ENCODE data around the gene RNF114.

Gene RNF114

GRCh38 chr20:49914310-49915117 is 21.7 kb upstream of the RNF114 start:
- TF ChIP-seq, protein P1, sequence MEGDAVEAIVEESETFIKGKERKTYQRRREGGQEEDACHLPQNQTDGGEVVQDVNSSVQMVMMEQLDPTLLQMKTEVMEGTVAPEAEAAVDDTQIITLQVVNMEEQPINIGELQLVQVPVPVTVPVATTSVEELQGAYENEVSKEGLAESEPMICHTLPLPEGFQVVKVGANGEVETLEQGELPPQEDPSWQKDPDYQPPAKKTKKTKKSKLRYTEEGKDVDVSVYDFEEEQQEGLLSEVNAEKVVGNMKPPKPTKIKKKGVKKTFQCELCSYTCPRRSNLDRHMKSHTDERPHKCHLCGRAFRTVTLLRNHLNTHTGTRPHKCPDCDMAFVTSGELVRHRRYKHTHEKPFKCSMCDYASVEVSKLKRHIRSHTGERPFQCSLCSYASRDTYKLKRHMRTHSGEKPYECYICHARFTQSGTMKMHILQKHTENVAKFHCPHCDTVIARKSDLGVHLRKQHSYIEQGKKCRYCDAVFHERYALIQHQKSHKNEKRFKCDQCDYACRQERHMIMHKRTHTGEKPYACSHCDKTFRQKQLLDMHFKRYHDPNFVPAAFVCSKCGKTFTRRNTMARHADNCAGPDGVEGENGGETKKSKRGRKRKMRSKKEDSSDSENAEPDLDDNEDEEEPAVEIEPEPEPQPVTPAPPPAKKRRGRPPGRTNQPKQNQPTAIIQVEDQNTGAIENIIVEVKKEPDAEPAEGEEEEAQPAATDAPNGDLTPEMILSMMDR (IDR thresholded peaks at IDR 0.05; ENCODE audit: unreplicated experiment in 3 of 3): no peak
- H3K27ac Mint-ChIP-seq: peak overlapping the region; percentile 82 to 93 (median 87)
- H3K36me3 Mint-ChIP-seq (ENCODE audit: low read depth): no peaks in the 10 kb centered on the region
- peak overlapping the region; percentile 91 to 99 (median 95) for H3K4me3 Mint-ChIP-seq
- H3K27me3 Mint-ChIP-seq (ENCODE audit: low read depth): no peaks in the 10 kb centered on the region
- H3K9me3 Mint-ChIP-seq: no peaks in the 10 kb centered on the region
- H3K4me1 Mint-ChIP-seq: peaks cover 45% of the 10 kb centered on the region

DNA sequence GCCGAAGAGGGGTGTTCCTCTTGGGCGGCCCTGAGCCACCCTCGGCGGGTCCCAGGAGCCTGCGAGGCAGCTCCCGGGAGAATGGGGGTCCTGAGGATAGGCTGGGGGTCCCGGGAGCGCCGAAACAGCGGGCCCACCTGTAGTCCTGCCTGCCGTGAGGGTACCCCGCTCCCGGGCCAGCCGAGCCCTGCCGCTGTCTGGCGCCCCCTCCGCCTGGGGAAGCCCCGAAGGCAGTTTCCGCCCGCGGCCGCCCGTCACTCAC is 21.1 kb upstream of the RNF114 start:
- no peaks in the 10 kb centered on the region for H3K36me3 Mint-ChIP-seq (ENCODE audit: low read depth)
- peak overlapping the region; percentile 99 to 100 (median 100) for H3K27ac Mint-ChIP-seq
- peaks cover 40% of the 10 kb centered on the region for H3K4me1 Mint-ChIP-seq
- no peaks in the 10 kb centered on the region for H3K9me3 Mint-ChIP-seq
- TF ChIP-seq, protein P1 (IDR thresholded peaks at IDR 0.05; ENCODE audit: unreplicated experiment in 3 of 3): no peak
- H3K27me3 Mint-ChIP-seq (ENCODE audit: low read depth): peaks cover under 1% of the 10 kb centered on the region
- H3K4me3 Mint-ChIP-seq: peak overlapping the region; percentile 95 to 99 (median 97)

DNA sequence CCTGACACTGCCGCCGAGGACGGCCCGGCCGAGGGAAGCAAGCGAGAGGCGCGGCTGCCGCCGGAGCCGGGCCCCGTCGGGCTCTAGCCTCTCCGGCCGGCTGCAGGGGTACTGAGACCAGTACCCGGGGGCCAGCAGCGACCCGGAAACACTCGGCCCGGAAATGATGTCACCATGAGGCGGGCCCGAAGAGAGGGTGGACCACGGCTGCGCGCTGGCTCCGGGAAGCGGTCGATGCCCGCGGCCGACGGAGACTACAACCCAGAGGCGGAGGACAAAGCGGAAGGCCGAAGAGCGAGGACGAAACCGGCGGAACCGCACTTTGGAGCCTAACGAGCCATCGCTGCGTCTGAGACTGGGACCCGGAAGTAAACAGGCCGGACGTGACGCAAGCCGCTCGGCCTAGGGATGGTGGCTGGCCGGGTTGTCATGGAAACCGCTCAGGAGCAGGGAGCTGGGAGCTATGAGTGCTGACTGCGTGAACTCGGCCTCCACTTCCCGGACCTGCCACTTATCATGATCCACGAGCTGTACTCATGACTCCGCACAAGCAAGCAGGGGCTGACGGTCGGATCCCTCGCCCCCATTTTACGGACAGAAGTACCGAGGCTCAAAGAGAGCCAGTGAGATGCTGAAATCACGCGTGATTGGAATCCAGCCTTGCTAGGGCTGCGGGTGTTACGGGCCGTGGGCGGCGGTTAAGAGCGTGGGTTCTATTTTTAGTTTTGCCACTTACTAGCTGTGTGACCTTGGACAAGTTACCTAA is 20.6 kb upstream of the RNF114 start, which contains the start of gene SPATA2:
TSS of gene SPATA2 (minus strand) at position 150 of the 766 bp plus-strand sequence. CDS start 7,039 bp downstream, outside the sequence.
- Mint-ChIP-seq H3K9me3 (no peaks in the 10 kb centered on the region), H3K36me3 (ENCODE audit: low read depth) (no peaks in the 10 kb centered on the region), H3K27me3 (ENCODE audit: low read depth) (peaks cover 4% of the 10 kb centered on the region)

DNA sequence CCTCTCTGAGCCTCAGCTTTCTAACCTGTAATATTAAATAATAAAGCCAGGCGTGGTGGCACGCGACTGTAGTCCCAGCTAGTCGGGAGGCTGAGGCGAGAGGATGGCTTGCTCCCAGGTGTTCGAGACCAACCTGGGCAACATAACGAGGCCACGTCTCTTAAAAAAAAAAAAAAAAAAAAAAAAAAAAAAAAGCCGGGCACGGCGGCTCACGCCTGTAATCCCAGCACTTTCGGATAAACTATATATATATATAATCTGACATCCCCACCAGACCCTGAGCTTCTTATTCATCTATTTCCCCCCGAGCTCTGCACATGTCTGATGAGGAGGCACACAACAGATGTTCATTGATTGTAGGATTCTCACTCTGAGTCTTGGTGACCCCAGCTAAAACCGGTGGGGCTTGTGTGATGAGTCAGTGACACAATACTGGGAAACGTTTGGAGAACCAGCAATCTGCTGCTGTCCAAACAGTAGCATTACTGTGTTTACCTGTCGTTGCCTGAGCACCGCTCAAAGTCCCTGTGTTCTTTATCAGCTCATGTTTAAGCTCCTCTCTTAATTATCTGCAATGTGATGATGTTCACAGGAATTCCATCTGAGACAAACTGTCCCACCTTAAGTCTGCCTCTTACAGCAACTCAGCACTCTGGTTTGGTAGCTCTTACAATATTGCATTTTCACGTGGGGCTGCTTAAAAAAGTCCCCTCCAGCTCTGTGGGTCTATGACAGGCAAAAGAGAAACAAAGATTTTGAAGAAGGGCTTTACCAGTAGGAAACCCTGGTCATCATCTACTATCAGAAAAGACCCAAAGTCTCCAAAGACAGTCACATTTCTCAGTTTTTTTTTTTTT is 19.8 kb upstream of the RNF114 start:
- Mint-ChIP-seq H3K9me3 (no peaks in the 10 kb centered on the region), H3K36me3 (ENCODE audit: low read depth) (no peaks in the 10 kb centered on the region)

More for the DNA sequence above, 20.6 kb upstream of the RNF114 start, which contains the start of gene SPATA2:
- Mint-ChIP-seq H3K4me1 (peaks cover 35% of the 10 kb centered on the region), H3K27ac (peak within 1 kb of the TSS; percentile 99 to 100 (median 100)), H3K4me3 (peak within 1 kb of the TSS; percentile 95 to 99 (median 97))
- TF ChIP-seq, protein P1 (IDR thresholded peaks at IDR 0.05; ENCODE audit: unreplicated experiment in 3 of 3): no peak

DNA sequence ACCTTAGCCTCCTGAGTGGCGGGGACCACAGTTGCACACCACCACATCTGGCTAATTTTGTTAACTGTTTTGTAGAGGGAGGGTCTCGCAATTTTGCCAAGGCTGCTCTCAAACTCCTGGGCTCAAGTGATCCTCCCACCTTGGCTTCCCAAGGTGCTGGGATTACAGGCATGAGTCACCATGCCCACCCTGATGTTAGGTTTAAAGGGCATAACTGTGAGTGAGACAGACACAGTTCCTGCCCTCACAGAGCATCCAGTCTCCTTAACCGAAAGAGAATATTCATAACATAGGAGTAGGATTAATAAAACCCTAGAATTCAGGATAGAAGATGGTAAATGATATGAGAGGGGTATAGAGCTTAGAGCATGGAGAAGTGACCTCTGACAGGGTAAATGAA is 17.8 kb upstream of the RNF114 start:
- Mint-ChIP-seq H3K4me3 (peak overlapping the region in 1 of 3 experiments; percentile 19), H3K4me1 (peaks cover 28% of the 10 kb centered on the region), H3K36me3 (ENCODE audit: low read depth) (no peaks in the 10 kb centered on the region), H3K27me3 (ENCODE audit: low read depth) (peaks cover 4% of the 10 kb centered on the region), H3K27ac (no peak overlapping the region), H3K9me3 (peaks cover 3% of the 10 kb centered on the region)
- TF ChIP-seq, protein P1 (IDR thresholded peaks at IDR 0.05; ENCODE audit: unreplicated experiment in 3 of 3): no peak

More for the DNA sequence above, 19.8 kb upstream of the RNF114 start:
- TF ChIP-seq, protein P1 (IDR thresholded peaks at IDR 0.05; ENCODE audit: unreplicated experiment in 3 of 3): no peak
- peak overlapping the region; percentile 95 to 99 (median 97) for H3K4me3 Mint-ChIP-seq
- peaks cover 35% of the 10 kb centered on the region for H3K4me1 Mint-ChIP-seq
- peak overlapping the region; percentile 99 to 100 (median 100) for H3K27ac Mint-ChIP-seq
- peaks cover 4% of the 10 kb centered on the region for H3K27me3 Mint-ChIP-seq (ENCODE audit: low read depth)

Measured in nephron (organoid).